Left ventricle myocardium inferior (tissue), 1 donor: Measurements from ENCODE around the gene CDC42BPA. TPM values are rescaled to one million over a fixed set of nuclear protein-coding genes. Genes with fewer than 3 reads are reported as not detected.

ENCODE experiments used
- DNase-seq: peaks from one replicate; pipeline ENCODE4 v3.0.0-alpha.2; 2020
- H3K27ac ChIP-seq: fragments of 200-600 bp; replicated peaks from 2 replicates; pipeline ENCODE4 v1.8.0; 2021
- H3K27me3 ChIP-seq: fragments of 200-600 bp; 2 replicates; pipeline ENCODE4 v1.8.0; 2021; ENCODE audit warnings: low read depth
- H3K36me3 ChIP-seq: fragments of 200-600 bp; 2 replicates; pipeline ENCODE4 v1.8.0; 2021
- H3K4me1 ChIP-seq: fragments of 200-600 bp; 2 replicates; pipeline ENCODE4 v1.8.0; 2021
- H3K4me3 ChIP-seq: fragments of 200-600 bp; 2 replicates; pipeline ENCODE4 v1.8.0; 2021; ENCODE audit warnings: mild to moderate bottlenecking, moderate library complexity
- H3K9me3 ChIP-seq: fragments of 200-600 bp; replicated peaks from 2 replicates; pipeline ENCODE4 v1.8.0; 2021
- intact Hi-C: fragments of 100-400 bp; cut with micrococcal nuclease; formaldehyde crosslinking; loops from one replicate; pipeline ENCODE4 v1.11.0; 2022
- total RNA-seq: library from RNA; stranded (reverse); fragmentation: NEBNext Ultra II Directional; extraction: Animal tissue kit (Norgen Biotek cat#: 25700); gene quantifications from one replicate; pipeline ENCODE4 v1.2.1, GENCODE V29; 2021
- TF ChIP-seq, protein P1 (sequence below): fragments of 200-600 bp; IDR thresholded peaks from 2 replicates; pipeline ENCODE4 v1.8.0; 2021; ENCODE audit warnings: antibody characterized with exemption, mild to moderate bottlenecking, borderline replicate concordance
- donor health status: DM: no; HTN: yes; CAD: no; lungs with severe emphysema.

CDC42BPA gene
- total RNA-seq, 1 donor from 2014 or later, result 35.1 TPM

DNA sequence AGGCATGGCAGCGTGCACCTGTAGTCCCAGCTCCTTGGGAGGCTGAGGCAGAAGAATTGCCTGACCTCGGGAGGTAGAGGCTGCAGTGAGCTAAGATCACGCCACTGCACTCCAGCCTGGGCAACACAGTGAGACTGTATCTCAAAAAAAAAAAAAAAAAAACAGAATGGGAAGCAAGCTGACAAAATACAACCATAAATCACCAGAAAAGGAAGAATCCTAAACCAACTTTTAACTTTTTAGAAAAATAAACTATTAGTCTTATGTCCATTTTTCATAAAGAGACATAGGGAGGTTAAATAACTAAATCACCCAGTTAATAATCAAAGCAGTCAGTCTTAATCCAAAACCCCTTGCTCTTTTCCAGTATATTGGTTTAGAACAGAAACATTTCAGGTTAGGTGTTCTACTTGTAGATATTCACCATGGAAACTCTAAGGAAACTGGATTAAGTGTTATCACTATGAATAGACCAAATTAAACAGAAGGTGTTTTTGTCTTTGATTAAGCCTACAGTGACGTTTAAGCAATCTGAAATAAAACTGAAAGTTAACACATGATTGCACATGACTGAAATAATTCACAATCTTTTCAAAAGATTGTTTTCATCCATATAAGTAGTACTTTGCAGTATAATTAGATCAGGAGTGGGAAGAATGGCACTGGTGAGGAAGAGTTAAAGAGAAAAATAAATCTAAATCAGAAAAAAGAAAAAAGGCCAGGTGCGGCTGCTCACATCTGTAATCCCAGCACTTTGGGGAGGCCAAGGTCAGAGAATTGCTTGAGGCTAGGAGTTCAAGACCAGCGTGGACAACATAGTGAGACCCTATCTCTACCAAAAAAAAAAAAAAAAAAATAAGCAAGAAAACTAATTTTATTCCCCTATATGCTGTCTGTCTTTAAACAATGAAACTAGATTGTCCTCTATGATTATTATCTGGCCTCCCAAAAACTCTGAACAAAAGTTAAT, 9.6 kb downstream of the CDC42BPA start:
- H3K27ac ChIP-seq, result peak overlapping the region; percentile 39
- TF ChIP-seq, protein P1, sequence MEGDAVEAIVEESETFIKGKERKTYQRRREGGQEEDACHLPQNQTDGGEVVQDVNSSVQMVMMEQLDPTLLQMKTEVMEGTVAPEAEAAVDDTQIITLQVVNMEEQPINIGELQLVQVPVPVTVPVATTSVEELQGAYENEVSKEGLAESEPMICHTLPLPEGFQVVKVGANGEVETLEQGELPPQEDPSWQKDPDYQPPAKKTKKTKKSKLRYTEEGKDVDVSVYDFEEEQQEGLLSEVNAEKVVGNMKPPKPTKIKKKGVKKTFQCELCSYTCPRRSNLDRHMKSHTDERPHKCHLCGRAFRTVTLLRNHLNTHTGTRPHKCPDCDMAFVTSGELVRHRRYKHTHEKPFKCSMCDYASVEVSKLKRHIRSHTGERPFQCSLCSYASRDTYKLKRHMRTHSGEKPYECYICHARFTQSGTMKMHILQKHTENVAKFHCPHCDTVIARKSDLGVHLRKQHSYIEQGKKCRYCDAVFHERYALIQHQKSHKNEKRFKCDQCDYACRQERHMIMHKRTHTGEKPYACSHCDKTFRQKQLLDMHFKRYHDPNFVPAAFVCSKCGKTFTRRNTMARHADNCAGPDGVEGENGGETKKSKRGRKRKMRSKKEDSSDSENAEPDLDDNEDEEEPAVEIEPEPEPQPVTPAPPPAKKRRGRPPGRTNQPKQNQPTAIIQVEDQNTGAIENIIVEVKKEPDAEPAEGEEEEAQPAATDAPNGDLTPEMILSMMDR, result no peak
- H3K4me3 ChIP-seq, result no peak overlapping the region
- H3K36me3 ChIP-seq, result no peaks in the 10 kb centered on the region
- no peaks in the 10 kb centered on the region for H3K27me3 ChIP-seq
- no peak for DNase-seq
- H3K9me3 ChIP-seq, result no peaks in the 10 kb centered on the region
- intact Hi-C loops, result no loop called here
- H3K4me1 ChIP-seq, result peaks cover 79% of the 10 kb centered on the region

- H3K4me1 ChIP-seq, result peaks cover 70% of the 10 kb centered on the region
- no peak for DNase-seq
- H3K36me3 ChIP-seq, result no peaks in the 10 kb centered on the region
- intact Hi-C loops, result no loop called here
- H3K27me3 ChIP-seq, result no peaks in the 10 kb centered on the region
- no peak overlapping the region for H3K4me3 ChIP-seq
- TF ChIP-seq, protein P1, result no peak
- H3K27ac ChIP-seq, result no peak overlapping the region
- no peaks in the 10 kb centered on the region for H3K9me3 ChIP-seq
Measured at GRCh38 chr1:227306689-227307088, 11.6 kb downstream of the CDC42BPA start.

- Histone ChIP-seq H3K36me3 (no peaks in the 10 kb centered on the region), H3K27ac (no peak overlapping the region), H3K4me1 (peaks cover 64% of the 10 kb centered on the region), H3K27me3 (no peaks in the 10 kb centered on the region), H3K9me3 (no peaks in the 10 kb centered on the region), H3K4me3 (no peak overlapping the region)
- TF ChIP-seq, protein P1, result no peak
- intact Hi-C loops, result no loop called here
- DNase-seq, result no peak
Measured at GRCh38 chr1:227305894-227306626, 12.2 kb downstream of the CDC42BPA start.

GRCh38 chr1:227304665-227305064, 13.6 kb downstream of the CDC42BPA start:
- no peak overlapping the region for H3K4me3 ChIP-seq
- TF ChIP-seq, protein P1, result no peak
- H3K27me3 ChIP-seq, result no peaks in the 10 kb centered on the region
- peaks cover 55% of the 10 kb centered on the region for H3K4me1 ChIP-seq
- no peaks in the 10 kb centered on the region for H3K9me3 ChIP-seq
- intact Hi-C loops, result no loop called here
- DNase-seq, result no peak
- H3K27ac ChIP-seq, result no peak overlapping the region
- H3K36me3 ChIP-seq, result no peaks in the 10 kb centered on the region

DNA sequence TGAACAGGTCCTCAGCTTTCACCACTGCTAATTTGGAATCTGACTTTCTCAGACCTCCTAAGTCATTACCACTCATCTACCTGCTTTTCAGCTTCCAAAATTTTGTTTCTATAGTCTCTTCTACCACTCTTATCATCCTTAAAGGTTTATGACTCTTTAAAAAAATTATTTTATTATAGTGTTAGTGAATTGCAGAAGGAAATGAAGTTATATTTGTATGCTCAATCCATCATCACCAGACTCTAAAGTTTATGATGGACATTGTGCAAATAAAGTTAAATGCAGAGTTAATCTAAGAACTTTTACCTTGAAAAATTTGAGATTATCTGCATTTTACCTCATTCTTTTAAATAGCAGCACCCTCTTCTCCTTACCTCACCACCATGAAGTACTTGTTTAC, 14.6 kb downstream of the CDC42BPA start:
- TF ChIP-seq, protein P1, result no peak
- H3K4me1 ChIP-seq, result peaks cover 55% of the 10 kb centered on the region
- no peak for DNase-seq

More for the DNA sequence above, 14.6 kb downstream of the CDC42BPA start:
- intact Hi-C loops, result no loop called here
- H3K27ac ChIP-seq, result no peak overlapping the region
- no peak overlapping the region for H3K4me3 ChIP-seq
- no peaks in the 10 kb centered on the region for H3K36me3 ChIP-seq
- H3K9me3 ChIP-seq, result no peaks in the 10 kb centered on the region
- no peaks in the 10 kb centered on the region for H3K27me3 ChIP-seq
